Lower leg skin (tissue), 4 donors: Measurements from ENCODE around the gene PSMD4. TPM values are rescaled to one million over a fixed set of nuclear protein-coding genes. Genes with fewer than 3 reads are reported as not detected.

Experiments
- DNase-seq, 2 donors: peaks; one replicate each; pipeline ENCODE4 v3.0.0-alpha.2; 2019; ENCODE audit warnings: low spot score in 2 of 2
- H3K4me3 ChIP-seq: fragments of 200-600 bp; sonication (generic); 2 replicates; pipeline ENCODE4 v1.5.1; 2017; ENCODE audit warnings: mild to moderate bottlenecking, low read depth; ENCODE audit not compliant: poor library complexity, severe bottlenecking
- CTCF ChIP-seq, 3 donors: fragments of 450-650 bp; IDR thresholded peaks; one replicate each; pipeline ENCODE4 v1.5.1; 2016; ENCODE audit warnings: antibody characterized with exemption in 3 of 3, mild to moderate bottlenecking in 3 of 3, moderate library complexity in 2 of 3
- POLR2A ChIP-seq, 2 donors: fragments of 450-650 bp; IDR thresholded peaks; one replicate each; pipeline ENCODE4 v1.6.1; 2016 to 2017; ENCODE audit warnings: antibody characterized with exemption in 2 of 2, mild to moderate bottlenecking in 1 of 2, moderate library complexity in 1 of 2
- WGBS, 2 donors: methylation state at CpG; one replicate each; pipeline ENCODE4 v1.1.5; 2018; 5-methylcytosine and 5-hydroxymethylcytosine counted together
- intact Hi-C: fragments of 100-400 bp; cut with DNase I; formaldehyde crosslinking; loops from one replicate; pipeline ENCODE4 v1.15.0; 2023; ENCODE audit warnings: low total_unique reads
- total RNA-seq, 4 donors: library from RNA; depleted of rRNA; stranded (reverse); fragments of >200 nt; gene quantifications; one replicate each; pipeline ENCODE4 v1.1.0, GENCODE V29; 2016

The PSMD4 gene
- total RNA-seq, 4 donors from 2014 or later: 69.9 to 122 (median 118) TPM

- intact Hi-C loops: no loop called here
- 0 to 1% methylated on average over 48 of the region's 48 CpGs for WGBS, 2 donors
These were observed 26.9 kb downstream of the PSMD4 start for GRCh38 chr1:151281225-151281968.

GRCh38 chr1:151281969-151282882 lies 27.7 kb downstream of the PSMD4 start, which contains the start of gene ZNF687:
ZNF687 (plus strand) TSS chr1:151282299; CDS start chr1:151286292, 3,993 bp downstream.
- whole genome bisulfite sequencing, 2 donors: 1% methylated on average over 57 to 70 of the region's 74 CpGs
- peak within 1 kb of the TSS; percentile 77 for H3K4me3 ChIP-seq
- DNase-seq: peak; percentile 100
- intact Hi-C loops: no loop called here
- TF ChIP-seq POLR2A (IDR thresholded peaks at IDR 0.05) (peak in 1 of 2 donors; percentile 41), CTCF (IDR thresholded peaks at IDR 0.05) (peak in 1 of 3 donors; percentile 76)

More at GRCh38 chr1:151281225-151281968, 26.9 kb downstream of the PSMD4 start:
- TF ChIP-seq CTCF (IDR thresholded peaks at IDR 0.05) (no peak), POLR2A (IDR thresholded peaks at IDR 0.05) (no peak)
- peak overlapping the region; percentile 61 for H3K4me3 ChIP-seq
- DNase-seq: peak; percentile 98 to 99

GRCh38 chr1:151282883-151283725 lies 28.6 kb downstream of the PSMD4 start:
- DNase-seq: peak; percentile 42 to 88
- H3K4me3 ChIP-seq: peak overlapping the region; percentile 77
- 8% methylated on average over 29 to 38 of the region's 44 CpGs for WGBS, 2 donors
- no peak for TF ChIP-seq POLR2A (IDR thresholded peaks at IDR 0.05)
- no peak for TF ChIP-seq CTCF (IDR thresholded peaks at IDR 0.05)
- intact Hi-C loops: no loop called here

- intact Hi-C loops: no loop called here
- H3K4me3 ChIP-seq: no peak overlapping the region
- peak in 1 of 2 donors; percentile 84 for DNase-seq
- 41 to 47% methylated on average over 2 of the region's 2 CpGs for WGBS, 2 donors
- TF ChIP-seq POLR2A (IDR thresholded peaks at IDR 0.05) (no peak), CTCF (IDR thresholded peaks at IDR 0.05) (no peak)
These were observed 29.6 kb downstream of the PSMD4 start for GRCh38 chr1:151284013-151284577.
